HAP-1 (cell line): ENCODE measurements around the gene HYAL1.

Experiments used
- DNase-seq, 2 experiments: peaks; one replicate each; pipeline ENCODE4 v3.0.0-alpha.2; 2016 to 2020; ENCODE audit warnings: low spot score in 2 of 2
- H3K27me3 ChIP-seq: fragments of 250-450 bp; sonication (Bioruptor Pico); 2 replicates; pipeline ENCODE4 v1.5.1; 2020; ENCODE audit warnings: low read depth, mild to moderate bottlenecking, moderate library complexity
- H3K36me3 ChIP-seq: fragments of 250-450 bp; sonication (Bioruptor Pico); replicated peaks from 2 replicates; pipeline ENCODE4 v1.5.1; 2020; ENCODE audit warnings: mild to moderate bottlenecking
- H3K4me1 ChIP-seq: fragments of 250-450 bp; sonication (Bioruptor Pico); 2 replicates; pipeline ENCODE4 v1.5.1; 2020; ENCODE audit warnings: mild to moderate bottlenecking
- H3K4me3 ChIP-seq: fragments of 250-450 bp; sonication (Bioruptor Pico); 2 replicates; pipeline ENCODE4 v1.5.1; 2020; ENCODE audit warnings: mild to moderate bottlenecking, moderate library complexity
- H3K9me3 ChIP-seq: fragments of 250-450 bp; sonication (Bioruptor Pico); 2 replicates; pipeline ENCODE4 v1.5.1; 2020; ENCODE audit warnings: mild to moderate bottlenecking, moderate library complexity
- in situ Hi-C: fragments of 300-500 bp; cut with MboI; formaldehyde crosslinking; loops from 3 replicates; pipeline ENCODE4 v1.14.3; 2020; ENCODE audit warnings: low sequenced_read_pairs, inconsistent platforms, mixed read lengths

HYAL1 gene

GRCh38 chr3:50298836-50299637 is 4.3 kb downstream of the HYAL1 start, which contains the start of the genes HYAL3 and NAA80:
Gene HYAL3, minus strand, starts transcription at chr3:50299405. Its CDS starts 3,803 bp downstream, at chr3:50295602.
Gene NAA80, minus strand, starts transcription at chr3:50299405. Its CDS starts 1,942 bp downstream, at chr3:50297463.
- peak; percentile 97 to 100 for DNase-seq
- no peaks in the 10 kb centered on the region for H3K9me3 ChIP-seq
- in situ Hi-C loops, result no loop called here
- H3K27me3 ChIP-seq, result no peaks in the 10 kb centered on the region
- peaks cover 12% of the 10 kb centered on the region for H3K4me1 ChIP-seq
- H3K36me3 ChIP-seq, result no peaks in the 10 kb centered on the region
- peak within 1 kb of the TSS; percentile 75 for H3K4me3 ChIP-seq

GRCh38 chr3:50297896-50298725 is 5.3 kb downstream of the HYAL1 start:
- Histone ChIP-seq H3K4me1 (peaks cover 12% of the 10 kb centered on the region), H3K9me3 (no peaks in the 10 kb centered on the region), H3K27me3 (no peaks in the 10 kb centered on the region), H3K4me3 (peak overlapping the region; percentile 75), H3K36me3 (no peaks in the 10 kb centered on the region)
- in situ Hi-C loops, result no loop called here
- no peak for DNase-seq

- in situ Hi-C loops, result no loop called here
- DNase-seq, result no peak
- no peaks in the 10 kb centered on the region for H3K9me3 ChIP-seq
- H3K4me1 ChIP-seq, result peaks cover 17% of the 10 kb centered on the region
- no peak overlapping the region for H3K4me3 ChIP-seq
- H3K36me3 ChIP-seq, result no peaks in the 10 kb centered on the region
- no peaks in the 10 kb centered on the region for H3K27me3 ChIP-seq
These were observed 6.0 kb downstream of the HYAL1 start for GRCh38 chr3:50297384-50297775.

- H3K4me1 ChIP-seq, result peaks cover 17% of the 10 kb centered on the region
- H3K27me3 ChIP-seq, result no peaks in the 10 kb centered on the region
- H3K4me3 ChIP-seq, result no peak overlapping the region
- DNase-seq, result no peak
- no peaks in the 10 kb centered on the region for H3K9me3 ChIP-seq
- peaks cover under 1% of the 10 kb centered on the region; the same call in 1 of the 2 replicates for H3K36me3 ChIP-seq
- in situ Hi-C loops, result no loop called here
These were observed 6.5 kb downstream of the HYAL1 start for GRCh38 chr3:50296721-50297383.

GRCh38 chr3:50295553-50296431 is 7.6 kb downstream of the HYAL1 start:
- DNase-seq, result no peak
- in situ Hi-C loops, result no loop called here
- Histone ChIP-seq H3K36me3 (peaks cover 4% of the 10 kb centered on the region), H3K4me1 (peaks cover 17% of the 10 kb centered on the region), H3K4me3 (no peak overlapping the region), H3K9me3 (no peaks in the 10 kb centered on the region), H3K27me3 (no peaks in the 10 kb centered on the region)

GRCh38 chr3:50294492-50295403 is 8.6 kb downstream of the HYAL1 start:
- Histone ChIP-seq H3K9me3 (no peaks in the 10 kb centered on the region), H3K27me3 (no peaks in the 10 kb centered on the region), H3K4me3 (no peak overlapping the region), H3K4me1 (peaks cover 9% of the 10 kb centered on the region), H3K36me3 (peaks cover 13% of the 10 kb centered on the region)
- in situ Hi-C loops, result loop anchor here (5.0 kb wide), 1 partner anchor 33 kb away; the partner anchor contains the start of gene TUSC2
- no peak for DNase-seq

GRCh38 chr3:50294089-50294488 is 9.3 kb downstream of the HYAL1 start:
- no peaks in the 10 kb centered on the region for H3K27me3 ChIP-seq
- in situ Hi-C loops, result loop anchor here (5.0 kb wide), 1 partner anchor 33 kb away; the partner anchor contains the start of gene TUSC2

GRCh38 chr3:50293079-50293801 is 10.1 kb downstream of the HYAL1 start:
- Histone ChIP-seq H3K4me3 (no peak overlapping the region; the same call in 1 of the 2 replicates), H3K27me3 (no peaks in the 10 kb centered on the region), H3K36me3 (peaks cover 28% of the 10 kb centered on the region), H3K4me1 (peaks cover 8% of the 10 kb centered on the region), H3K9me3 (no peaks in the 10 kb centered on the region)
- in situ Hi-C loops, result loop anchor here (5.0 kb wide), 1 partner anchor 34 kb away; the partner anchor contains the start of gene TUSC2
- no peak for DNase-seq

More at GRCh38 chr3:50294089-50294488, 9.3 kb downstream of the HYAL1 start:
- Histone ChIP-seq H3K4me1 (peaks cover 9% of the 10 kb centered on the region), H3K9me3 (no peaks in the 10 kb centered on the region), H3K4me3 (no peak overlapping the region), H3K36me3 (peaks cover 19% of the 10 kb centered on the region)
- no peak for DNase-seq

- Histone ChIP-seq H3K9me3 (no peaks in the 10 kb centered on the region), H3K4me3 (peak within 1 kb of the TSS; percentile 85), H3K36me3 (peaks cover 36% of the 10 kb centered on the region), H3K4me1 (peaks cover 4% of the 10 kb centered on the region), H3K27me3 (no peaks in the 10 kb centered on the region)
- in situ Hi-C loops, result loop anchor here (5.0 kb wide), 1 partner anchor 35 kb away; the partner anchor contains the start of gene TUSC2
- DNase-seq, result peak; percentile 97 to 98
These were observed 11.0 kb downstream of the HYAL1 start, which contains the start of gene IFRD2 for GRCh38 chr3:50292159-50293078. Gene IFRD2, minus strand, starts transcription at chr3:50292429. Its CDS starts 155 bp downstream, at chr3:50292274.

GRCh38 chr3:50290161-50290641 is 13.2 kb downstream of the HYAL1 start:
- H3K27me3 ChIP-seq, result no peaks in the 10 kb centered on the region
- no peak overlapping the region for H3K4me3 ChIP-seq
- in situ Hi-C loops, result loop anchor here (5.0 kb wide), 1 partner anchor 37 kb away; the partner anchor contains the start of gene TUSC2
- peaks cover 4% of the 10 kb centered on the region for H3K4me1 ChIP-seq
- no peaks in the 10 kb centered on the region for H3K9me3 ChIP-seq
- H3K36me3 ChIP-seq, result peaks cover 52% of the 10 kb centered on the region
- no peak for DNase-seq
